HT1080 (cell line): ENCODE data around the gene TRUB2. TPM values are rescaled to one million over a fixed set of nuclear protein-coding genes. Genes with fewer than 3 reads are reported as not detected.
"Not testable (repeated sequence)": the region's sequence is repeated elsewhere in the genome, so short reads cannot be mapped to it uniquely, and the experiment has no call there.

Experiments used
- DNase-seq: peaks from one replicate; pipeline ENCODE4 v3.0.0-alpha.2; 2015; ENCODE audit warnings: low read depth
- total RNA-seq: library from RNA; depleted of rRNA; stranded (reverse); fragments of >200 nt; shearing (Covaris generic); gene quantifications from 2 replicates; pipeline ENCODE4 v1.2.3, GENCODE V29; 2014

The TRUB2 gene
- total RNA-seq, 1 experiment from 2014 or later: 88.7 TPM

DNA sequence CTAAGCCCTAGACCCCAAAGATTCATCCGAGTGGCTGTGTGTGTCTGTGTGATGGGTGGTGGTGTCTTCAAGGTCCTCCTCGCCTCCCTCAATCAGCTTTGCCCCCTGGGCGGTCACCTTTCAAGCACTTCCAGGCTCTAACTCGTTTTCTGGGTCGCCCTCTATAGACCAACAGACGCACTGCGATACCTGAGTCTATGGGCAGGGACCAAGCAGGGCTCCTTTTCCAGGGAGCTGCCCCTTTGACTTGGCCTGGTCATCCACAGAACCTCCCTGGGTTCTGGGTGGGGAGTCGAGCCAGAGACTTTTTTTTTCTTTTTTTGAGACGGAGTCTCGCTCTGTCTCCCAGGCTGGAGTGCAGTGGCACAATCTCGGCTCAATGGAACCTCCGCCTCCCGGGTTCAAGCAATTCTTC, 19.2 kb upstream of the TRUB2 start:
- peak; percentile 68 for DNase-seq

DNA sequence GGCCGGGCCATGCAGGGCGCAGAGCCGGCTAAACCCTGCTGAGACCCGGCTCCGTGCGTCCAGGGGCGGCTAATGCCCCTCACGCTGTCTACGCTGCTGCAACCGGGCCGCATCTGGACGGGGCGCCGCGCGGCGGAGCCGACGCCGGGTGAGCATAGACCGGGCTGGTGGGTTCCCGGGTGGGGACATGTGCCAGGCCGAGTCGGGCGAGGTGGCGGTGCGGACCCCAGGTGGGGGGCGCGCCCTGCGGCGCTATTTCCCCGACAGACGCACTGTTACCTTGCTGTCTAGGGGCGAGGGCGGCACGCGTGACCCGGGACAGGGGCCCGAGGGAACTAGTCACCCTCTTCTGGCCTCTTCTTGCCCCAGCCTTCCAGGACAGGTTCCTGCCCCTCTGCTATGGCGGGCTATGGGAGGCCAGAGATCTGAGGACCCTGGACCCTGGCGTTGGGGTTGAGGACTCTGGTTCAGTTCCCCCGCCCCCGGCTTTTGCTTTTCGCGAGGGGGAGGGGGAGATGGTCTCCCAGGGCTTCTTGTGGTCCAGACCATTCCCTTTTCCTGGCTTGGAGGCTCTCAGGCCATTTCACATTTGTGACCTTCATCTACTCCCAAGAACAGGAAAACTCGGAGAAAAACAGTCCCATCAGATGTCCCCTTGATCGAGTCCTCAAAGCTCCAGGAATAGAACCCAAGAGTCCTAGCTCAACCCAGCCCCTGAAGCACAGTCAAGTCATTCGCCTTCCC, 18.6 kb upstream of the TRUB2 start:
- no peak for DNase-seq

DNA sequence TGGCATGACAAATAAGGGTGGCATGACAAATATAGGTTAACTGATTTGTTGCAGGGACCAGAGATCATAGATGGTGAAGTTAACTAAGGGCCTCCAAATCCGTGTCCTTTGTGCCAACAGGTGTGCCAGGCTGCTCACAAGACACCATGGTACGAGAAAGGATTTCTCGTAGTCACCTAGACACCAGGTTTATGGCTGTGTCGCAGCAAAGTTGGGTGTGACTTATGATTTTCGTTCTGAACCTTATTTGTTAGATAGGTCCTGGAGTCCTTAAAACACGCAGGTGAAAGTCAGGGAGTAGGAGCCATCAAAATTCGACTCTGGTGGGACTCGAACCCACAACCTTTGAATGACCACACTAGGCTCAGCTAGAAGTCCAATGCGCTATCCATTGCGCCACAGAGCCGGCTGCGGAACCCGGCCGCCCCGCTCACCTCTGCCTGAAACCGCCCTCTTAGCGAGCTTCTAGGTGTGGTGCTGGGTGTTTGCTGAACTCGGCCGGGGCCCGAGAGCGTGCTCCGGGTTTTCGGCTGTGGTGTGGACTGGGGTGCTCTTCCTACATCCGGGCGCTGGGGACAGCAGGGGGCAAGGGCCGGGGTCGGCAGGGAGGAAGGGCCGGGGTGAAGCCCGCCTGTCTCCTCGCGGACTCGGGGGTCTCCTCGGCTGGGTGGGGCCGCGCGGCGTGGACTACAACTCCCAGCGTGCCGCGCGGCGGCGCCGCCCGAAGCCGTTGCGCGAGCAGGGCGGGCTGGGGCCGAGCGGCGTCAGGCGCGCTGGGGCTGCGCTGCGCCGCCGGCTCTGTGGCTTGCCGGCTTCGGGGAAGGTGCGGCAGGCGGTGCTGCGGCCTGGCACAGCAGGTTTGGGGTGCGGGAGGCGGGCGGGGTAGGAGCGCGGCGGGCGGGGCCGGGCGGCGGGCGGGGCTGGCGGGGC, 17.8 kb upstream of the TRUB2 start, which contains the start of gene SLC27A4:
TSS of gene SLC27A4 (plus strand) at position 767 of the 930 bp plus-strand sequence. CDS start 2,606 bp downstream, outside the sequence.
- DNase-seq: peak; percentile 95

DNA sequence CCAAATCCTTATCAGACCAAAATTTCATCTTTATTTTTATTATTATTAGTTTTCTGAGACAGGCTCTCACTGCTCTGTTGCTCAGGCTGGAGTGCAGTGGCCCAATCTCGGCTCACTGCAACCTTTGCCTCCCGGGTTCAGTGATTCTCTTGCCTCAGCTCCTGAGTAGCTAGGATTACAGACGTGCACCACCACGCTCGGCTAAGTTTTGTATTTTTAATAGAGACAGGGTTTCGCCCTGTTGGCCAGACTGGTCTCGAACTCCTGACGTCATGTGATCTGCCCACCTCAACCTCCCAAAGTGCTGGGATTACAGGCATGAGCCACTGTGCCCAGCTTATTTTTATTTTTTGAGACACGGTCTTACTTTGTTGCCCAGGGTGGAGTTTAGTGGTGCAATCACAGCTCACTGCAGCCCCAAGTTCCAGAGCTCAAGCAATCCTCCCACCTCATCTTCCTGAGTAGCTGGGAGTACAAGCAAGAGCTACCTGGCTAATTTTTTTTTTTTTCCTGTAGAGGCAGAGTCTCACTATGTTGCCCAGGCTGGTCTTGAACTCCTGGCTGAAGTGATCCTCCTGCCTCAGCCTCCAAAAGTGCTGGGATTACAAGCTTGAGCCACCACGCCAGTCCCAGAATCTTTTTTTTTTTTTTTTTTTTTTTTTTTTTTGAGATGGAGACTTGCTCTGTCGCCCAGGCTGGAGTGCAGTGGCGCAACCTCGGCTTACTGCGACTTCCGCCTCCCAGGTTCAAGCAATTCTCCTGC, 16.8 kb upstream of the TRUB2 start:
- DNase-seq: not testable (repeated sequence)

DNA sequence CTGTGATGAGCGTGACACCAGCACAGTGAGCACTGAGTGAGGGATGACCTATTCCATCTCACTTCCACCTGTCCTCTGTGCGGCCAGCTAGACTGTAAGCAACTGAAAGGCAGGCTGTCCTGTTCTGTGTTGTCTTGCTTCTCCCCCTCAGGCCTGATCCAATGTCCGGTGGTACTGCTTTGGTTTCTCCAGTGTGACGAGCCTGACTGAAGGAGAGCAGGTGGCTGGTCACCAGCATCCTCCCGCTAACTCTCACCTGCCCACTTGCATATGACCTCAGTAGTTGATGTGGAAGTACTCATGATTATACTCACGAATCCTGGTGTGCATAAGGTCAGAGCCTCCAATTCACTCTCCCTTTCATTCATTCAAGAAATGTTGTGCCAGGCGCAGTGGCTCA, 15.7 kb upstream of the TRUB2 start:
- DNase-seq: no peak

DNA sequence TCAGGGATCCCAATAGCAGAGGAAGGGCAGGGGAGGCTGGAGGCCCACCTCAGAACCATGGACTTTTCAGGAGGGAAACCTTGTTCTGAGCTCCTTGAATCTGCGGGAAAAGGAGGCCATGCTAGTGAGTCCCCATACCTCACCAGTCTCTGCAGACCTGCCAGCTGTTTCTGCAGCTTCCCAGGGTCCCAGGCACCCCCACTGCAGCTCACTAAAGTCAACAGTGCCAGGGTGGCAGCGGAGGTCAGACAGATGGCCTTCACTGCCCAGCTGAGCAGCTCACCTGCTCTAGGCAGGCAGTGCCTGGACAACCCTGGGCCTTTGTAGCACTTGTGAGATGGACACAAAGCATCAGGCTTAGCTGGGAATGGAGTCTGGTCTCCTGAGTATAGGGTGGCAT, 13.7 kb upstream of the TRUB2 start:
- DNase-seq: no peak

DNA sequence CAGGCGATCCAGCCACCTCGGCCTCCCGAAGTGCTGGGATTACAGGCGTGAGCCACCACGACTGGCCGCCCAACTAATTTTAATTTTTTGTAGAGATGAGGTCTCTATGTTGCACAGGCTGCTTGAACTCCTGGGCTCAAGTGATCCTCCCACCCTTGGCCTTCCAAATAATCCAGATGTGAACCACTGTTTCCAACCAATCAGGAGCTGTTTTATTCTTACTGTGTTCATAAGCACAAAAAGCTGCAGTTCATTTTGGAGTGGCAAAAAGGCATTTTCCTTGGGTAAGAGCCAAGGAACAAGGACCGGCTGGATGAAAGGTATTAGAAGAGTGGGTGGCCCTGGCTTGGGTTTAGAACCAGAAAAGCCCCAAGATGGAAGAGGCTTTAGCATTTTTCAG, 12.9 kb upstream of the TRUB2 start:
- no peak for DNase-seq

DNA sequence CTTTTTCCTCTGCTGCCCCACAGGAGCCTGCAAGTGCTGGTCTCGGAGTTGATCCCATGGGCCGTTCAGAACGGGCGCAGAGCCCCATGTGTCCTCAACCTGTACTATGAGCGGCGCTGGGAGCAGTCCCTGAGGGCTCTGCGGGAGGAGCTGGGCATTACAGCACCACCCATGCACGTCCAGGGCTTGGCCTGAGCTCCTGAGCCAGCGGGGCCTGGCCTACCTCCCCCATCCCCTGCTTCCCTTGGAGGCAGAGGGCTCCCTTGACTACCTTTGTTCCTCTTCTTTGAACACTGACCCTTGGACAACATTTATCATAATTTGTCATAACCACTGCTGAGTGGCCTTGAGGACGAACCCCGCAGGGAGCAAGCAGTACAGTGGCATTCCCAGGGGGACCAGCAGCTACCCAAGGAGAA, 11.2 kb upstream of the TRUB2 start:
- no peak for DNase-seq

DNA sequence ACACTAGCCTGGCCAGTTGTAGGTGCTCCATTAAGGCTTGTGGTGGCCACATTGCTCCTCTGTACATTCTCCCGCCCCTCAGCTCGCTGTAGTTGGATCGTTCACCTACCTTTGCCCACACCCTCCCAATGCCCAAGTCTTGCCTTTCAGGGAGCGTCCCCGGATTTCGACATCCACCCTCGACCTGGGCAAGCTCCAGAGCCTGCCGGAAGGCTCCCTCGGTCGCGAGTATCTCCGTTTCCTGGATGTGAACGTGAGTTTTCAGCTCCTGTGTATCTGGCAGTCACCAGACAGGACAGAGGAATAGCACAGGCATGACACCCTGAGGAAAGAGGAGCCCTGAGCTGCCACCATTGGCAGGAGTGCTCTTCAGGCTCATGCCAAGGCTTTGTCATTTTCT, 3.4 kb upstream of the TRUB2 start:
- DNase-seq: no peak

DNA sequence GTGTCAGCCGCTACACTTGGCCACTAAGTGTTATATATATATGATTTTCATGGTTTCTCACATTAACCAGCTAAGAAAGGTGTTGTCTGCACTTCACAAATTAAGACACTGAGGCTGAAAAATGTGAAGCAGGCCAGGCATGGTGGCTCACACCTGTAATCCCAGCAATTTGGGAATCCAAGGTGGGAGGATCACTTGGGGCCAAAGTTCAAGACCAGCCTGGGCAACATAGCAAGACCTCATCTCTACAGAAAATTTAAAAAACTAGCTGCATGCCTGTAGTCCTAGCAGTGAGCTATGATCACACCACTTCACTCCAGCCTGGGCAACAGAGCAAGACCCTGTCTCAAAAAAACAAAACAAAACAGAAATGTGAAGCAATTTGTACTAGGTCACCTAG, 2.2 kb upstream of the TRUB2 start:
- no peak for DNase-seq

DNA sequence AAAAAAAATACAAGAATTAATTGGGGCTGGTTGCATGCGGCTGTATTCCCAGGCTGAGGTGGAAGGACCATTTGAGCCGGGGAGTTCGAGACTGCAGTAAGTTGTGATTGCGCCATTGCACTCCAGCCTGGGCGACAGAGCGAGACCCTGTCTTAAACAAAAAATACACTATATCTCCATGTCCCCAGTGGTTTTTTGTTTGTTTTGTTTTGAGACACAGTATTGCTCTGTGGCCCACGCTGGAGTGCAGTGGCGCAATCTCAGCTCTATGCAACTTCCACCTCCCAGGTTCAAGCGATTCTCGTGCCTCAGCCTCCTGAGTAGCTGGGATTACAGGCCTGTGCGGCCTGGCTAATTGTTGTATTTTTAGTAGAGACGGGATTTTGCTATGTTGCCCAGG, 1.5 kb upstream of the TRUB2 start:
- no peak for DNase-seq

DNA sequence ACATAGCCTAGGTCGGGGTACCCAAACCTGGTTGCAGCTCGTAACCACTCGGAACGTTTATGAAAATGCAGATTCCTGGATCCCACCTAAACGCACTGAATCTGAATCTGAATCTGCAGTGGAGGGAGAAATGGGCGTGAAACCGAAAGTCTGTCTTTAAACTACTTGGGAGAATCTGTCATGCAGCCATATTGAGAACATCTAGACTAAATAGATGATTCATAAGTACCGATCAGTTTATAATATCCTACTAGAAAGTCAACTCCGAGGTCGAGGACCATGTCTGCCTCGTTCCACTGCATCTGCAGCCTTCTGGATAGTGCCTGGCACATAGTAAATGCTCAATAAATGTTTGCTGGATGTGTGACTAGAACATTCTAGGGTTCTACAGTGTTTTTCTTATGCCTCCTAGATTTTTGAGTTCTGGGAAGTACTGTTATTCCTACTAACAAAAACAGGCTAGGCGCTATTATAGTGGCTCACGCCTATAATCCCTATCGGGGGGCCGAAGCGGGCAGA, 1.0 kb upstream of the TRUB2 start:
- no peak for DNase-seq

DNA sequence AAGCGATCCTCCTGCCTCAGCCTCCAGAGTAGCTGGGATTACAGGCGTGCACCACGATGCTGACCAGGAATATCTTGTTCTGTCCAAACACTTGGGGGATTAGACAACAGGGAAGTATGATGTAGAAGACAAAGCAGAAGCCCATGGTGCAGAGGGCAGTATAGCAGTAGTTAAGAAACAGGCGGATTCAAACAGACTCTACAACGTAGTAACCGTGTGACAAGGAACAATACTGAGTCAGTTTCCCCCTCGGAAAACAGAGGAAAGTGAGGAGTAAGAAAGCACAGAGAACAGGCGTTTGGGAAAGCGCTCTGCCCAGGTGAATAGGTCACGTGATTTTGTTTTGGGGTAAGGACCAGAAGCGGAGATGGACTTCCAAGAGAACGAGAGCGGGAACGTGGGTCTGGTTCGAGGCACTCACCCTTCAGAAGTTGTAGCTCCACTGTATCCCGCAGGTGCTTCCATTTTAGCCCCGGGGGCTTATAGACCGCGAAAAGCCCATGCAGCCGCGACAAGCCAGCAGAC, 306 bp downstream of the TRUB2 start:
- DNase-seq: no peak

DNA sequence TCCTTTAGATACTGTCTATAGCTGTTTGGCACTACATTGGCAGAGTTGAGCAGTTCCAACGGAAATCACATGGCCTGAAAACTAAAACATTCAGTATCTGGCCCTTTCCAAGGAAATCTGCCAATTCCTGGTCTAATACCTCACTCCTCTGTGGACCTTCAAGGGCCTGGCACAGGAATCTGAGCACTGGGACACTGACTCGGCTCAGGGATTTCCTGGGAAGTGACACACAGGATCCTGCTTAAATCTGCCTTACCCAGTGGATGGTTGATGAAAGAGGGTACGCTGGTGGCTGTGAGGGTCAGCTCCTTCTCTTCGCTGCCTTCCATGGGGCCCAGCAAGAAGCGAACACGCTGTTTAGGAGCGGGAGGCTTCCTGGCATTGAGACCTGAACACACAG, 904 bp downstream of the TRUB2 start:
- no peak for DNase-seq

DNA sequence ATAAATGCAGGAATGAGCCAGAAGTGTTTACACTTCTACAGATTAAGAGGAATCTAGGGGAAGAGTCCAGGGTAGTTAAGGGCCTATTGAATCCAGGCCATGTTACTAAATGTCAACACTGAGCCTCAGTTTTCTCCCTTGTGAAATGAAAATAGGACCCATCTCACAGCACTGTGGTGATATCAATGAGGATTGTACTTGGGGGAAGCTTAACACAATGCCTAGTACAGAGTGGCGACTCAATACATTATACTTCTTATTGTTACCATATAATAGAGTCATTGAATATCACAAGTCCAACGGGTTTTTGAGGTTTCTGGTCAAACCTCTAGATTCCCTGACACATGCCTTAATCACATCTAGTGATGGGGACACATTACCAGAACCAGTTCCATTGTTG, 4.6 kb downstream of the TRUB2 start:
- DNase-seq: no peak

DNA sequence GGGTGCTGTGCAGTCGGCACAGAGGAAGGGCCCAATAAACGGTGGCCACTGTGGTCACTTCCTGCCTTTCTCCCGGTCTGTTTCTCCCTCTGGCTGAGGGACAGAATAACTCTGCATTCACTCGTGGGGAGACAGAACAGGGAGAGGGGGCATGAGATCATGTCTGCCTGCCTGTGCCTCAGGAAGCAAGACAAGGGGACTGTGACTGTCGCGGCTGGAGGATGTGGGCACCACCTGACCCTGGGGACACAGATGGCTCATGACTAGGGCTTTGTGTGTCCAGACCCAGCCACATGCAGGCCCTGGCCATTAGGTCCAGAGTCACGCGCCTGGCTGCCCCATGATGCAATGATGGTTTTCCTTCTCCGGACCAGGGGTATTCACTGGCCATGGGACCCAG, 5.8 kb downstream of the TRUB2 start:
- DNase-seq: no peak

DNA sequence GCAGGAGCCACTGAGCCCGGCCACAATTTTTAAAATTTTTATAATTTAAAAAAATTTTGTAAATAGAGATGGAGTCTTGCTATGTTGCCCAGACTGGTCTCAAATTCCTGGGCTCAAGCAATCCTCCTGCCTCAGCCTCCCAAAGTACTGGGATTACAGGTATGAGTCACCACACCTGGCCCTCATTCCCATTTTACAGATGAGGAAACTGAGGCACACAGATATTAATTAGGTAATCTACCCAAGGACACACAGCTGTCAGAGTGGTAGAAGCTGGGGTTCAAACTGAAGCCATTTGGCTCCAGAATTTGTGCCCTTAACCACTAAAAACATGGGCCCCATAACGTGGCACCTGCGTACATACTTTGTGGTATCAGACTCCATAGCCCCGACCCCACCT, 7.5 kb downstream of the TRUB2 start:
- no peak for DNase-seq

DNA sequence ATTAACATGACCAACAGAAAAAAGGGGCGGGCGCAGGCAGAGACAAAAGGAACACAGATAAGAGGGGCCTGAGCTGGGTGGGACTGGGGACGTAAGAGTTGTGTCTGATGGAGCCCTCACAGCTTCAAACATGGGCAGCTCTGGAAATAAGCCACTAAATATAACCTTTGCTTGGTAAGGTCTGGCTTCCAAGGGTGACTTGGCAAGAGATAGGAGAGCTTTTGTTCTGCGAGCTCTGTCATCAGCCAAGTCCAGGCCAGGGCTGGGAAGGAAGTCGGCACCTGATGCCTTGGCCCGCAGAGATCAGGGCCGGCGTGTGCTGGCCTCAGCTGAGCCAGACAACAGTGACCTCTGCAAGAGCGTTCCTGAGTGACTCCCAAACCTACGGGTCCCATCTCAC, 11.8 kb downstream of the TRUB2 start:
- DNase-seq: no peak

DNA sequence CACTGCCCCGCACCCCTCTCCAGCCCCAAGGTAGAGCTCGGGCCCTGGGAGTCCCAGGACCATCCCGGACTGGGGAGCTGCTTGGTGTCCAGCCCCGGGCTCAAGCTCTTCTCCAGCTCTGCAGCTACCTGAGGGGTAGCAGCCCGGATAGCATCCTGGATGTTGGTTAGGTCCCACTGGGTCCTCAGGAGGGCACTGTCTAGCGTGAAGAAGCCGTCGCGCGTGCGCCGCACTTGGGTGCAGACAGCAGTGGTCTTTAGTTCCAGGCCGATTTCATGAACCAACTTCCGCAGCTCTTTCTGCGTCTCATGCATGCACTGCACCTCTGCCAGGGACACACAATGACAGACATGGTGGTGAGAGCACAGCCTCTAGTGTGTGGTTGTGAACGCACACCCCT, 12.7 kb downstream of the TRUB2 start:
- DNase-seq: no peak

DNA sequence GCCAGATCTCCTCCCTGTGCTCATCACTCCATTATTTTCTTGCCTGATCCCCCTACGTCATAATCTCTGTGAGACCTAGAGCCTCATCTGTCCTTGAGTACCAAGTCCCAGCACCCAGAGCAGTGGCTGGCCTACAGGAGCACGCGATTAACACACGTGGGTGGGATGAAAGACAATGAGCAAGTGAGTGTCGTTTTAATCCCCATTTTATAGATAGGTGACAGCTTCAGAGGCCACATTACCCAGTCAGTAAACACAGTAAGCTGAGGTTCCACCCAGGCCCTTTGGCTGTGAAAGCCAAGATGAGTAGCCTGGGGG, 17.3 kb downstream of the TRUB2 start:
- no peak for DNase-seq
